ENCODE results near the gene CCR5. TPM values are rescaled to one million over a fixed set of nuclear protein-coding genes. Genes with fewer than 3 reads are reported as not detected.

The CCR5 gene
- total and polyA plus RNA-seq, 2 of the 13 experiments (the other 11 are each of a cell fraction or from before 2014, with no cell fraction given): not detected

DNA sequence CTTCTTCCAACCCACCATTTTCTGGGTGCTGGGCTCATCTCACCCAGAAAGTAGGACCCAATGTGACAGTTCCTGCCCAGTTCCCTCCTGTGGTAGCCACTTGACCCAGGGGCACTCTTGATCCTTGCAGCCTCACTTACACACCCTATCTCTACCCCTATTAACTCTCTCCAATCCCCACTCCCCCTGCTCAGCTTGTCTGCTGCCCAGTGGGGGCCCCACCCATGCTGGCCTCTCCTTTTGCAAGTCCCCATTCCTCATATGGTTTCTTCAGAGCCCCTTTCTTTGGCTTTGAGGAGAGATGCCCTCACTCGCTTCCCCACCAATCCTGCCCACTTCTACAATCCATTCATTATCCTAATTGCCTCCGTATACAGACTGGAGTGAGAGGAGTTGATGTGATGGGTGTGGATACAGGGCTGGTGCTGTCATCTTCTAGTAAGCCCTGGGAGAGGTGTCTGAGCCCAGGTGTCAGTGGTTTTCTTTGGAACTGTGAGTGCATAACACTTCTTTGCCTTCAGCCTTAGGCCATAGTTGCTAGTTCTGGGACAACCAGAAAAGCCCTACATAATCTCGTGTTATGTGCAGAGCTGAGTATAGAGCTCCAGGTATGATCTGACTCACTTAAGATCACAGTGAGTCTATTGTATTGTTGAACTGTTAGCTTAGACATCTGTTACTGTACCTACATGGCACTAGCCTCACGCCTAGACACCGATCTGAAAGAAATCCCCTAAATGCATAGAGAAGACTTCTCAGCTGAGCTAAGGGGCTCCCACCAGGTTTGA lies 4.8 kb upstream of the CCR5 start:
- intact Hi-C loops (cut with micrococcal nuclease; ENCODE audit: unreplicated experiment) (no loop called here), in situ Hi-C loops (cut with HindIII; ENCODE audit: extremely low pct_ligation_motif_present, low pct_unique_long_range_greater_than_20kb) (no loop called here)
- Histone ChIP-seq H3K9me3 (ENCODE audit: low read length) (no peaks in the 10 kb centered on the region), H3K9ac (ENCODE audit: insufficient read depth, low read depth, low read length) (no peak overlapping the region), H3K27ac (ENCODE audit: extremely low read length, insufficient read depth, low read length) (no peak overlapping the region), H3K4me1 (ENCODE audit: insufficient read depth, low read length) (peaks cover 13% of the 10 kb centered on the region), H3K36me3 (replicated peaks in 1 of 2; ENCODE audit: control insufficient read depth in 1 of 2, insufficient read depth in 2 of 2, low read length in 2 of 2) (no peaks in the 10 kb centered on the region), H3K4me3 (replicated peaks in 1 of 3; ENCODE audit: insufficient read depth in 1 of 3, low read depth in 2 of 3, low read length in 3 of 3) (no peak overlapping the region), H4K20me1 (ENCODE audit: insufficient read depth, low read length) (no peaks in the 10 kb centered on the region), H3K4me2 (ENCODE audit: low read depth, low read length) (no peak overlapping the region), H2AFZ (ENCODE audit: low read length) (no peak overlapping the region), H3K79me2 (ENCODE audit: insufficient read depth, low read length) (no peaks in the 10 kb centered on the region), H3K27me3 (ENCODE audit: control insufficient read depth in 1 of 2, insufficient read depth in 2 of 2, low read length in 2 of 2) (0 out of 5 replicates have a peak, but pooled peaks cover 0 to 4% of the 10 kb centered on the region in 2 experiments)
- DNase-seq (ENCODE audit: low spot score) (no peak), FAIRE-seq (no peak), ATAC-seq (no peak)
- no TSS peak for BruUV-seq (replicated peaks)
- ChIA-PET CTCF (ENCODE audit: low intra/inter-chr PET ratio, low total read pairs) (no interaction called here), POLR2A (no interaction called here)
- TF ChIP-seq TARDBP (CRISPR knock-in tag; IDR thresholded peaks at IDR 0.05) (no peak), MXI1 (IDR thresholded peaks at IDR 0.05; ENCODE audit: borderline replicate concordance, low read depth, low read length) (no peak), MAFK (conservative IDR thresholded peaks at IDR 0.05 in 1 of 2, IDR thresholded peaks at IDR 0.05 in 1 of 2; ENCODE audit: low read length in 2 of 2) (no peak), ZNF329 (CRISPR knock-in tag; IDR thresholded peaks at IDR 0.05; ENCODE audit: low read depth) (no peak)
- WGBS (ENCODE audit: low lambda C conversion rate): 35% methylated on average over 5 of the region's 5 CpGs

DNA sequence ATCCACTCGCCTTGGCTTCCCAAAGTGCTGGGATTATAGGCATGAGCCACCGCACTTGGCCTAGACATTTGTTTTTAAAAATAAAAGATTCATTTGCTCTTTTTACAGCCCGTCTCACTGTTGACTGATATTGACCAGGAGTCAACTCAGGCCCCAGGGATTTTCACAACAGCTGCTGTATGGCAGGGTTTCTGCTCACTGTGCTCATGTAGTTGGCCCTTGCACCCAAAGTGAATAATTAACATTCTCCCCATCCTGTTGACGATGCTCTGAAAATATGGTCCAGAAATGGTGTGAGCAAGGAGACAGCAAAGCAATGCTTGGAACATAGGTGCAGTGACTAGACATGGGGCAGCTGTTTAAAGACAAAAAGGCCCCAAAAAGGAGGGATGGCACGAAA lies 2.9 kb upstream of the CCR5 start:
- Histone ChIP-seq H3K36me3 (replicated peaks in 1 of 2; ENCODE audit: control insufficient read depth in 1 of 2, insufficient read depth in 2 of 2, low read length in 2 of 2) (no peaks in the 10 kb centered on the region), H3K27me3 (ENCODE audit: control insufficient read depth in 1 of 2, insufficient read depth in 2 of 2, low read length in 2 of 2) (0 out of 5 replicates have a peak, but pooled peaks cover 0 to 4% of the 10 kb centered on the region in 2 experiments), H3K4me2 (ENCODE audit: low read depth, low read length) (no peak overlapping the region), H3K9me3 (ENCODE audit: low read length) (no peaks in the 10 kb centered on the region), H3K4me3 (replicated peaks in 1 of 3; ENCODE audit: insufficient read depth in 1 of 3, low read depth in 2 of 3, low read length in 3 of 3) (no peak overlapping the region), H3K79me2 (ENCODE audit: insufficient read depth, low read length) (no peaks in the 10 kb centered on the region), H3K27ac (ENCODE audit: extremely low read length, insufficient read depth, low read length) (no peak overlapping the region), H3K9ac (ENCODE audit: insufficient read depth, low read depth, low read length) (no peak overlapping the region), H3K4me1 (ENCODE audit: insufficient read depth, low read length) (peaks cover 13% of the 10 kb centered on the region), H4K20me1 (ENCODE audit: insufficient read depth, low read length) (no peaks in the 10 kb centered on the region), H2AFZ (ENCODE audit: low read length) (no peak overlapping the region)
- intact Hi-C loops (cut with micrococcal nuclease; ENCODE audit: unreplicated experiment) (no loop called here), in situ Hi-C loops (cut with HindIII; ENCODE audit: extremely low pct_ligation_motif_present, low pct_unique_long_range_greater_than_20kb) (no loop called here)
- ChIA-PET POLR2A (no interaction called here), CTCF (ENCODE audit: low intra/inter-chr PET ratio, low total read pairs) (no interaction called here)
- BruUV-seq (replicated peaks): no TSS peak
- FAIRE-seq (no peak), DNase-seq (ENCODE audit: low spot score) (peak; percentile 4), ATAC-seq (peak; percentile 93)
- under 1% methylated on average over 5 of the region's 5 CpGs for WGBS (ENCODE audit: low lambda C conversion rate)
- TF ChIP-seq ZNF441 (CRISPR knock-in tag; IDR thresholded peaks at IDR 0.05; ENCODE audit: borderline replicate concordance) (no peak), ATF1 (CRISPR knock-in tag; IDR thresholded peaks at IDR 0.05) (no peak), ZKSCAN5 (CRISPR knock-in tag; IDR thresholded peaks at IDR 0.05) (no peak), MED8 (CRISPR knock-in tag; IDR thresholded peaks at IDR 0.05; ENCODE audit: insufficient replicate concordance) (no peak), HHEX (CRISPR knock-in tag; IDR thresholded peaks at IDR 0.05) (no peak), ASH2L (IDR thresholded peaks at IDR 0.05; ENCODE audit: insufficient read length, low read depth, low read length) (no peak), KAT2B (IDR thresholded peaks at IDR 0.05; ENCODE audit: borderline replicate concordance, low read depth, low read length) (no peak), TEAD3 (CRISPR knock-in tag; optimal IDR thresholded peaks at IDR 0.05; ENCODE audit: borderline replicate concordance) (peak; percentile 38), ZSCAN22 (CRISPR knock-in tag; IDR thresholded peaks at IDR 0.05) (no peak), ZNF792 (CRISPR knock-in tag; IDR thresholded peaks at IDR 0.05) (no peak), HNF4A (CRISPR knock-in tag; IDR thresholded peaks at IDR 0.05) (0 out of 2 replicates have a peak, but pooled peaks have one; percentile 13), ZFP82 (CRISPR knock-in tag; IDR thresholded peaks at IDR 0.05; ENCODE audit: borderline replicate concordance) (no peak), YY1 (IDR thresholded peaks at IDR 0.05; ENCODE audit: insufficient read depth, insufficient replicate concordance, low read depth, low read length) (no peak)
- TF ChIP-seq, protein P1, sequence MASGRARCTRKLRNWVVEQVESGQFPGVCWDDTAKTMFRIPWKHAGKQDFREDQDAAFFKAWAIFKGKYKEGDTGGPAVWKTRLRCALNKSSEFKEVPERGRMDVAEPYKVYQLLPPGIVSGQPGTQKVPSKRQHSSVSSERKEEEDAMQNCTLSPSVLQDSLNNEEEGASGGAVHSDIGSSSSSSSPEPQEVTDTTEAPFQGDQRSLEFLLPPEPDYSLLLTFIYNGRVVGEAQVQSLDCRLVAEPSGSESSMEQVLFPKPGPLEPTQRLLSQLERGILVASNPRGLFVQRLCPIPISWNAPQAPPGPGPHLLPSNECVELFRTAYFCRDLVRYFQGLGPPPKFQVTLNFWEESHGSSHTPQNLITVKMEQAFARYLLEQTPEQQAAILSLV (CRISPR knock-in tag; IDR thresholded peaks at IDR 0.05; ENCODE audit: borderline replicate concordance): no peak
